HG03378 (cell line): Measurements from ENCODE around the gene ZBTB20.

Experiments used
- ATAC-seq: cut with Tn5 transposase; IDR thresholded peaks from one replicate; pipeline ENCODE4 v1.9.1; 2021; ENCODE audit warnings: mild to moderate bottlenecking, moderate library complexity; ENCODE audit not compliant: unreplicated experiment

The ZBTB20 gene

DNA sequence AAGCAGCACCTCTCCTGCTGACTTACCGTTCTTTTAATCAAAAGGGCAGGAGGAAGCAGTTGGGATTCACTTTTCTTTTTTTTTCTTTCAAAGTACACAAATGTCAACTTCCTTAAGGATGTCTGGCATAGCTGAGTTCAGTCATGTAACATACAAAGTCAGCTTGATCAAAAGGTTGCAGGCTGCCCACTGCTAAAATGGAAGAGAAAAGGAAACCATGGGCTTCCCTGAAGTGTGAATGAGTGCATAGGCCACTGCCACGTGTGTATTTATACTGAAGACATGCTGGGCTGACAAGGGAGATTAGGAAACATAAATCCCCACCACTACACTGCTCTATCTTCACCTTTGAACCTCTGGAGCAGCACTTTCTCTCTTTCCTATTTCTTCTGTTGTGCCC lies 540.8 kb downstream of the ZBTB20 start:
- ATAC-seq: no peak

DNA sequence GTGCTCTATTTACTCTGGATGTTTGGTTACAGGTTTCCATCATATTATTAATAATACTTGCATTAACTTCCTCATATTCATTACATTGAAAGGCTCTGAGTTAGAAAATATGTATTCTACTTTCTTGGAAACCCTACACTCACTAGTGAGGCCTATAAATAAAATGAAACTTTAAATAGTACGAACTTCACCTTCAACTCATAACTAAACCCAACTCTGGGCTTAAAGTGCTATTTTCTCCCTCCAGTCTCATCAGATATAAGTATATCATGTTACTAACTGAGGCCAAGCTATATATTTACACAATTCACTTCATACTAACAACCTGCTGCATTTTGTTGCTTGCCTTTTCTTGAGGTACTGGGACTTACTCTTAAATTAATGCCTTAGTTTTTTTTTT lies 546.5 kb downstream of the ZBTB20 start:
- no peak for ATAC-seq

DNA sequence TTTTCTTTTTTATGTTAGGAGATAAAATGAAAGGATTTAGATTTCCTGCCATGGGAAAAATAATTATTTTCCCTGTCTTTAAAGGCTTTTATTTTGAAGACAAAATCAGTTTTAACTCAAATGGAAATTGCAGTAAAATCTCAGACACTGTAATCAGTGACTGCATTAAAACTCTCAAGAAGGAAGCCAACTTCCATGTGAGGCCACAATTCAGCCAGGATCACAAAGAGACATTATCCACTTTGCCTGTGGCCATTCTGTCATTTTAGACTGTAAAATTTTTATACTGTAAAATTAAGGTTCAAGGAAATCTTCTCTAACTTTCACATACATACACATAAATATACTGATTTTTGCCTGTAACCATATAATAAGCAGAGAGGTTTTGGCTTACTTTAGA lies 549.2 kb downstream of the ZBTB20 start:
- ATAC-seq: no peak

DNA sequence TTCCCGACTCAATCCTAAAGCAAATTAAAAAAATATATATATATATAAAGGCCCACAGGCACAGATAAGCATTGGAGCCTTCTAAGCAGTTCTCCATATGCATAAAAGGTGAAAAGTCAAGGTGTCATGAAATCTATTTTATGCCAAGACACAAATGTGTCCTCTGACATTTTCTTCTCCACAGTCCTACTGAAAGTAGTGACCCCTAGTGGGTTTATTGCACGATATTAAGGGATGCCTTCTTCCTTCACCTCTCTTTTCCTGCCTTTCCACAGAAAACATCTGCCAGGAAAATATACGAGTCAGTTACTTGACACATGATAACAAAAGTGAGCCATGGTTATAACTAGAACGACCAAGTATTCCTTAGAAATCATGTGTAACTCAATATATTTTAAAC lies 550.1 kb downstream of the ZBTB20 start:
- ATAC-seq: no peak

DNA sequence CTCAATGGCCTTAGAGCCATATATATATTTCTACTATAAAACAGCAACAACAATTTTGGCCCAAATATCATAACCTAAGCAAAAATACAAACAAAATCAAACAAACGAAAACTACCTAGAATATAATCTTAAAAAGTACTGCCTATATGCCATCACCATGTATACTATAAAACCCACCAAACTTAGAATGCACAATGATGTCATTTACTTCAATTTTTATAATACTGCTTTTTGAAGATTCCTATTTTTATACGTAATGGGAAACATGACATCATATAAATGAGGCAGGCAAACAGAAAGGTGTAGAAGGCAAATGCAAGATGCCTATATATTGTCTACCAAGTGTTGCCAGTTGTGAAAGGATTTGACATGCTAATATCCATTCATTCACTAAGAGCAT lies 550.9 kb downstream of the ZBTB20 start:
- no peak for ATAC-seq

DNA sequence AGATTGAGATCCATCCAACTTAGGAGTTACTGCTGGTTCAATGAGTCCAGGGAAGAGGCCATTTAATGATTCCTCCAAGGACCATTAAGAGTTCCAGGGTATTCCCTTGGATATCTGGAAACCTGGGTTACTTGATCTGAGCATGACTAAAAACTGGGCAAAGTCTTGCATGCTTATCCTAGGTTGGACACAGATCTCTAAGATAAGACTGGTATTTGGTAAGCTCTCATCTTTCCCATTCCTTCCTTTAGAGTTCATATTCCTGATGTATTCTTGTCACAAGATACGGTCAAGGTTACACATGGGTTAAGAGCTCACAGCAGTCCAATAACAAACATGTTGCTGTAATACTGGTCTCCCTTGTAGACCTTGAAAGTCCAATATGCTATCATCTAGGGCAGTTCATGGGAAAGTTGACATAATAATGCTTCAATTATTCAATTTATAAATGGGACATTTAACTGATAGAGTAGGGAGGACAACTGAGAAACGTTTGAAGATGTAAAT lies 551.5 kb downstream of the ZBTB20 start:
- no peak for ATAC-seq

DNA sequence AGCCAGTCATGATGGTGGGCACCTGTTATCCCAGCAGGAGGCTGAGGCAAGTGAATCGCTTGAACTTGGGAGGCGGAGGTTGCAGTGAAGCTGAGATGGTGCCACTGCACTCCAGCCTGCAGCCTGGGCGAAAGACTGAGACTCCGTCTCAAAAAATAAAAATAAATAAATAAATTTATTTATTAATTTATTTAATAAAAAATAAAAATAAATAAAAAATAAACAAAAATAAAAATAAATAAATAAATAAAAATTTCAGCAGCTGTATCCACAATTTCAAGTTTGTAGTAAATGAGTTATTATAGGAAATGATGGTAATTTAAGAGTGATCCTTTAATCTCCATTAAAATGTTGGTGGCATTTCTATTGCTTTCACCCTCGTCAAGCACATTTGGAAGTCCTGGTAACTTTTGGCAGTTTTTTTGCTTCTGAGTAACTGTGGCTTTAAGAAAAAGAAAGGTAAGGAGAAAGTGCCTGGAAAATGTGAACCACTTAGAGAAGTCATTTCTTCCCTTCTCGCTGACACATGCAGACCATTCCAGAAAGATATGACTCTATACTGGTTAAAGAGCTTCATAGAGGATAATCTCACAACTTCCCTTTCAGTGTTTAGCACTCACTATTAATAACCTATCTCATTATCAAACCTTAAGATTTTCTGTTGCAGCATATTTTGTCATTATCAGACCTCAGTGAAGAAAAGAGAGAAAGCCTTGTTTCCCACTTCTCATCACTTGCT lies 556.6 kb downstream of the ZBTB20 start:
- no peak for ATAC-seq

DNA sequence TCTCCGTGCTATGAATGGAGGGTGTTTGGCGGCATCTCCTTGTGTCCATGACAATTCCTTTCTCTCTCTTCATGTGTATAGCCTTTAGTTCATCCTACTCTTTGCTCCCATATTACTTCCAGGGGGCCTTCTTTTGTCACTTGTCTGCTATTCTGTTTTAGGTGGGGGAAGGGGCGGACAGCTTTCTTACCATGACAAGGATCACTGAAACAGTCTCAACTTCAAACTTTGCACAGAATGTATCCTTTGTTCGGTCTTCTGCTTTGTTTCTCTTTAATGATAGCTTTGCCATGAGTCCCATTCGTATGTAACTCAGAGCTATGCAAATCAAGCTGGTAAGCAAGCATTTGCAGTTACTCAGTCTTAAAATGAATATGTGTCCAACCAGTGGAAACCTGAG lies 559.1 kb downstream of the ZBTB20 start:
- no peak for ATAC-seq

DNA sequence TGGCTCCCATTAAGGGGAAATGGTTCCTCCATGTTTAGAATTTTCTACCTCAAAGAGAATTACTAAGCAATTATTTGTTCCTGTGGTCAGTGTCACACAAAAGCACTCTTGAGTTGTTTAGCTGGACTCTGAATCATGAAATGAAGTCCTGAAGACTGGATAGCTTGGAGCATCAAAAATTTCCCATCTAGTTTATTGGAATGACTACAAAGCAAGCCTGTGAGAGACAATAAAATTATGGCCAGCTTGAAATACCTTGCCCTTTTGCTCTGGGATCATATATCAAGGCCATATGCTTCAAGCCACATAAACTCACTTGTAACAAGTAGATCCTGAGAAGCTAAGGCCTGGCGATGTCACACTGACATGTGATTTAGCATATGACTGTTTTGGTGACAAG lies 561.0 kb downstream of the ZBTB20 start:
- no peak for ATAC-seq

DNA sequence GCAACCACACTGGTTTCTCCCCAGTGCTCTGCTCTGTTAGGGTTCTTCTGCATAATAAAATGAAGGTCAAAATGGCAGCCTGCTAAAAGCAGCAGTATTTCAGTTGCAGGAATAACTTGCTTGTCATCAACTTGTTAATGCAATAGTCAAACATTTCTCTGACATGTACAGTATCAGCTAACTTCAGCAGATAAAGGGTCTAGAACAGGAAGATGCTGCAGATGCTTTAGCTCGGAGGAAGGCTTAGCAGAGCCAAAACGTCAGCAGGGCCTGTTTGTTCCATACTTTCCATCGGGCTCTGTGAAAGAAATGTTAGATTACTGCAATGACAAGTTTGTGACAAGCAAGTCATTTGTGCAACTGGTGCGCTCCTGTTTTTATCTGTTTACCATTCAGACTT lies 561.4 kb downstream of the ZBTB20 start:
- ATAC-seq: no peak

DNA sequence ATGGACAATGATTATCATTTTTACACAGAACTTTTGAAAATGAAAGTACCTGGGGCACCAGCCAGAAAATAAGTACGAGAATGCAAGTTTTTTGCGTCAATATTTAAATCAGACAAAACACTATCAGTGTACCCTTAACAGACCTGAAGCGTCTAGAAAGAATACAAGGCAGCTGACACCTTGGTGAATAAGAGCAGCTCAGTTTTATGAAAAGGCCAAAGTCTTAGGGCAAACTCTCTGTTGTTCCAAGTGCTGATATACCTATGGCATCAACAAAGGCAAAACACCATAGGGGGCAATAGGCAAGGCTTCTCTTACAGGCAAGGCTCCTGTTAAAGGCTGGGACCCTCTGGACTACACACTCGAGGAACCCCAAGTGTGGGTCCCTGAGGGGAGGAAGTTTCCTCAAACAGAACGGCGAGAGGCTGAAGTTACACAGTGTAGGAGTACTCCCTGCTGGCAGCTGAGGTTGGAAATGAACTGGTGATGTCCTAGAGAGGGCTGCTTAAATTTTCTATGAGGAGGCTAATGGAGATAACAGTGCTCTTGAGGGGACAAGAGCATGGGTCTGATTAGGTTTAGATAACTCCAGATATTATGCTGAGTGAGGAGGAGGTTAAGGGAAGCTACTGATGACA lies 562.2 kb downstream of the ZBTB20 start:
- ATAC-seq: no peak

DNA sequence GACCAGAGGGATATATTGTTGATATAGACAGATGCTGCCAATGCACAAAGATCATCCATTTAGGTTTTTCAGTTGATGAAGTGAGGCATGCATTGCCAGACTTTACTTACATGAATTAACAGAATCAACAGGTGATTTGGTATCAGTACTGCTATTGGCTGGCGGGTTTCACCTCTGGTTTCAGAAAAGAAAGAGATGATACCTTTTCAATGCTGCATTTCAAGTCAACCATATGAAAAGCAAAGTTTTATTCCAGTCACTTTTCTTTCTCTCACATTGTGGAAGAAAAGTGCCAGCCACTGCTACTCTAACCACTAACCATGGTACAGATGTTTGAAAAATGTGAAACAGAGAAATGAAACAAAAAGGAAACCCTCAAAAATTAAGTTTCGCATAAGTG lies 564.2 kb downstream of the ZBTB20 start:
- ATAC-seq: peak; percentile 72

DNA sequence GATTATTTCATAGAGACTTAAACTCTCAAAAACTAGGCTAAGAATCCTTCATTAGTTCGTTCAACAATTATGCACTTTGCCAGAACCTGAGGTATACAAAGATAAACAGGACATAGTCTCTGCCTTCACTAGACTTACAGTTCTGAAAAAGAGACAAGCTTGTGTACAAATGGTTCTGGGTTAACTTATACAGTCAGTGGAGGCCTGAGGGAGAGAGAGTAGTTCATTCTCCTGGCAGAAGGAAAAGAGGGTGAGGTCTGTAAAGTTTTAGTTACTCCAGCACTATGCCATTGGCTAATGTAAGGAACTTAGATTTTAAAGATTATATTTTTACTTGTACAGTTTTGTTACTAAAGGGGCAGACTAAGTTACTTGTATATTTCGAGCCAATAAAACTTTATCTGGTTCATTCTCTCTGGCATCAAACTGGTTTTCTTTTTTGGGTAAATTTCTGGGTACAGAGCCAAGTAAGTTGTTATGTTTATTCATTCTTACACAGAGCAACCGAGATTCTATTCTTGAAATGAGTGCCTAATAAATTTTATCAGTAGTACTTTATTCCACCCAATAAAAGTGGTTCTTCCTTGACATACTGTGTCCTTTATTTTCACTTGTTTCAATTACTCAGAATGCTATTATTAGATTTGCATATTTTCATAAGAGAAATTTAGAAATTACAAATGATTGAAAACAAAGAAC lies 574.6 kb downstream of the ZBTB20 start:
- no peak for ATAC-seq

DNA sequence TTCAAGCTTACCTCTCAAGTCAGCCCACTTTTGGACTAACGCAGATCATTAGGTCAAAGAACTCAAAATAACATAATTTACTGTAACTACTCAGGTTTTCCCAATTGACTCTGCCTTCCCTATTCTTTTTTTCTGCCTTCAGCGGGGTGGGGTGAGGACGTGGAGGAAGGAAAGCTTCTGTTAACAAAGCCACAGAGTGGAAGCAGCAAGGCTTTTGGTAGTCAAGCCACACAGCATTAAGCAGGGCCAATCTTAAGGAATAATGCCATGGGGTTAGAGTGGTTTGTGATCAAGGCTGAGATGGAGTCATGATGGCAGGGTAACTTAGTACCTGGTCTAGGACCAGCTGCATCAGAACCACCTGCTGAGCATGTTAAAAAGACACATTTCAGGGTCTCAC lies 575.7 kb downstream of the ZBTB20 start:
- no peak for ATAC-seq

DNA sequence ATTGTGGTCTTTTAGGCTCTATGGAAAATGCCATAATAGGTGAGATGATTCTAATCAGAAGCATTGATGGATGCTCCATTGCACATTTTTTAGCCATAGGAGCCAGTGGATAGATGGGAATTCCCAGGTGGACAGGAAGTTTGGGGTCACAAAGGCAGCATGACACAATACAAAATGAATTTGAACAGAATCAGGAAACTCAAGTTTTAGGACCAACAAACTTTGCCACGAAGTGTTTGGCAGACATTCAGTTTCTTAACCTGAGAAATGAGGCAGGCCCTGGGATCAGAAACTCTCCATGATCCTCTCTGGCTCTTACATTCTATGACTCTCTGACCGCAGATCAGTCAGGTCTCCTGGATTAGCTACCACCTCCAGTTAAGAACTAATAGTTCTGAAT lies 577.9 kb downstream of the ZBTB20 start:
- ATAC-seq: no peak

DNA sequence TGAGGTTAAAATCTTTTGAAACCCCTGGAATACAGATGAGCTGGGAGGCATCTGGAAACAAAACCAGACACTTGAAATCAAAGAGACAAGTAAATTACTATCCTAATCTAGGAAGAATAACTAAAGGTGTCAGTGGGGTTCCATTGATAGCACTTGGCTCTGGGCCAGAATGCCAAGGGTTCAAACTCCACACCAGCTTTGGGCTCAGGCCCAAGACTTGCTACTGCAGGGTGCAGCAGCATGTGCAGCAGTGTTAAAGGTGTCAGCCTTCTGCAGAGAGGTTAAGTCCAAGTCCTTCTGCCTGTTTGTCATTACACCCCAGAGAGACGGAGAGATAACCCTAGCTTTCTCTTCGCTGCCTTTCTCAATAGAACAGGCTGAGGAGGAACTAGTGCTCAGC lies 579.3 kb downstream of the ZBTB20 start:
- ATAC-seq: no peak

DNA sequence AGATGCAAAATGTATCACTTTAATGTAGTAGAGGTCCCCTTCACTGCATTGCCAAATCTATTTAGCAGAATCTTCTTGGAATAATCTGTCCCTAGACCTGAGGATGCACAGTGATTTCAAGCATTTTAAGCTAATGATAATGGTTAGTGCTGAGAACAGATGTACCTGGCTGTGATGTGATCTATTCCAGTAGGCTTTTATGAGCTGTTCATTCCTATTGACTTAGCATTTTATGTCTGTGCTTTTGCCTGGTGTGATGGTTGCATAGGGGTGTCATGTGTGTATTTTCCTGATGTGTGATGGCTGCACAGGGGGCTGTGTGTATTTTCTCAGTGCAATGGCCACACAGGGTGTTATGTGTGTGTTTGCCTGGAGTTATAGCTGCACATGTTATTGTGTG lies 580.3 kb downstream of the ZBTB20 start:
- ATAC-seq: peak; percentile 5

DNA sequence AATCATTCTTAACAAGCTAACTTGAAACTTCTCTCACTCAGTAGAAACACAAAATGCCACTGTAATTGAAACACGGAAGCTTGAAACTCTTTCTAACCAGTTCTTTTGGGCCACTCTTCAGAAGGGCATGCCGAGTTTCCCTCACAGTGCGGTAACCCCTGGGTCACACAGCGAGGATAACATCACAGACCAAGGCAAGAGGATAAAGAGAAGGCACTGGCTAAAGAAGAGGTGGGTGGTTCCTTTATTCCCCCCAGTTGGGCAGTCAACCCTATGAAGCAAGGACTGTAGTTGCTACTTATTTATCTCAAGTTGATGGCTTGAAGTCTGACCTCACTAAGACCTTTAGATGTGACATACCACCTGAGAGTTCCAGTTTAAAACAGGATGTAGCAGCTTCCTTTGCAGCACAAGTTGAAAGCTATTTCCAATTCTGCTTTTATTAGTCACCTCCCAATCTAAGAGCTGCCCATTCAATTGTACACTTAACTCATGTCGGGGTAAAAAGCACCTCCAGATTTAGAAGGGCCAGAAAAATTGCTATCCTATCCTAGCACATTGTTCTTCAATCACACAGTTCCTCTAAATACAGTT lies 580.8 kb downstream of the ZBTB20 start:
- ATAC-seq: peak; percentile 92

DNA sequence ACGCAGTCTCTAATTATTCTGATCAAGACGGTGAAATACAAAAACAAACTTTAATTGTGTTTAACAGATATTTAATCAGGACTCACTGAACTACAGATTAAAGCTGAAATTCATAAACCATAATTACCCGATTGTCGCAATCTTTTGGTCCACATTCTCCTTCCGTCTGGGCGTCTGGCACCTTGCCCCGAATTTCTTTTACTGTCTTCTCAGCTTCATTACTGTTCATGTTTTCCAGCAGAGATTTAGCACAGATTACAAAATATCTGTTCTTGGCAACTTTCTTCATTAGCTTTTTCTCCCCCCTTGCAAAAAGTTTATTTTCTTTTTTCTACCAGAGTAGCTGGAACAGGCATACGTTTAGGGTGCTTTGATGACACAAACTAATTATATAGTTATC lies 581.9 kb downstream of the ZBTB20 start:
- ATAC-seq: no peak

DNA sequence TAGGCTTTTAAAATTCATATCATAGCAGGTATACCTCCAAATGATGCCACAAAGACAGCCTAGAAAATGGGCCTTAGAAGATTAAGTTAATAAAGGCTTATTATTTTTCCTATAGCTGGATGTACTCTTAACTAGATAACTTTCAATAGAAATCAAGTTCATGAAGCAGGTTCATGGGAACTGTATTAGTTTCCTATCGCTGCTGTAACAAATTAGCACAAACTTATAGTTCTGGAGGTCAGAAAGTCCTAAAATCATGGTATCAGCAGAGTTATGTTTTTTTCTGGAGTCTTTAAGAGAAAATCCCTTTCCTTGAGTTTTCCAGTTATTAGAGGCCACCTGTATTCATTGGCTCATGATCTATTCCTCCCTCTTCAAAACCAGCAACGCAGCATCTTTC lies 583.4 kb downstream of the ZBTB20 start:
- ATAC-seq: no peak

DNA sequence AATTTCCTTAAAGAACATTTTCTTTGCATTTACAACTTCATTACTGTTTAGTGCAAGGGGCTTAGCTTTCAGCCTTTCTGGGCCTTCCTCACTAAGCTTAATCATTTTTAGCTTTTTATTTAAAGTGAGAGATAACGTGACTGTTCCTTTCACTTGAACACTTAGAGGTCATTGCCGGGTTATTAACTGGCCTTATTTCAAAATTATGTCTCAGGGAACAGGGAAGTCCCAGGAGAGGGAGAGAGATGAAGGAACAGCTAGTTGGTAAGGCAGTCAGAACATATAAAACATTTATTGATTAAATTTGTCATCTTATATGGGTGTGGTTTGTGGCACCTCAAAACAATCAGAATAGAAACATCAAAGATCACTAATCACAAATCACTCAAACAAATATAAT lies 584.5 kb downstream of the ZBTB20 start:
- no peak for ATAC-seq

DNA sequence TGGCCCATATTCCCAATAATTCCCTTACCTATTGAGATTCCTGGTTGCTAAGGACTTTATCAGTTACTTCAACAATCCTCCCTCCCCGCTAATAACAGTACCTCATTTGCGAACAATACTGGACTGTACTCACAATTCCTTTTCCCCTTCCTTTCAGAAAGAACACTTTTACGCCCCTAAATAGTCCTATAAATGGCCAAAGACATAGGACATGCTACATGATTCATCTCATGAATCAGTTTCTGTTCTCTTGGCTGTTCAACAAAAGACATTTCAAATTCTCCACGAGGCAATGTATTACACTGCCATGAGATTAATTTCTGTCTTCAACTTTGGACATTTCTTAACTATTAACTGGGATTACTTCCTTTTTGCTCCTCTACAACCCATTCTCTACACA lies 588.8 kb downstream of the ZBTB20 start:
- no peak for ATAC-seq
